K562 (cell line): ENCODE results near the gene ZNF516. TPM values are rescaled to one million over a fixed set of nuclear protein-coding genes. Genes with fewer than 3 reads are reported as not detected.
A peak's percentile ranks its signal among the peaks of the same experiment; 100 is the strongest.

Experiments used
- ATAC-seq: fragments of 200-7000 bp; cut with Tn5 transposase; 3 replicates; pipeline ENCODE4 v1.9.1; 2020; ENCODE audit warnings: moderate library complexity
- BruUV-seq: library from RNA; stranded (reverse); fragments of 400-500 nt; replicated peaks from 2 replicates; lab custom pipeline; 2021; lab: Mats Ljungman, UMichigan
- CTCF ChIA-PET: fragments of 300-600 bp; formaldehyde crosslinking; extraction: SDS; loops from one replicate; lab custom pipeline; 2021; ENCODE audit warnings: low intra/inter-chr PET ratio; lab: Yijun Ruan, JAX
- POLR2A ChIA-PET: fragments of 300-600, 350-650 bp; sonication (Branson Sonifier 250); formaldehyde crosslinking; extraction: SDS; loops from one replicate; lab custom pipeline; 2021; ENCODE audit warnings: antibody characterized with exemption, inconsistent platforms; lab: Yijun Ruan, JAX
- DNase-seq, 4 experiments: peaks; one replicate each; pipeline versions ENCODE4 v3.0.0 to v3.0.0-alpha.2; 2011 to 2018; ENCODE audit warnings: low spot score in 3 of 4, mixed read lengths in 3 of 4; ENCODE audit errors: extremely low read depth in 1 of 4
- FAIRE-seq: peaks from 2 replicates; lab custom pipeline; 2011; peaks lifted over from hg19 to GRCh38; lab: Jason Lieb, UNC
- H2AFZ ChIP-seq: 2 replicates; pipeline ENCODE4 v1.6.0; 2011; ENCODE audit warnings: low read depth, low read length, control low read depth, inconsistent platforms
- H3K27ac ChIP-seq: fragments of 200-600 bp; 3 replicates; pipeline ENCODE4 v1.8.0; 2011; ENCODE audit warnings: low read depth, mild to moderate bottlenecking, control low read depth, inconsistent platforms, low read length, moderate library complexity, mixed read lengths; ENCODE audit errors: extremely low read depth
- H3K27me3 ChIP-seq, 2 experiments: fragments of 300-600 bp in 1 of 2; 2 replicates in 1 of 2; 3 replicates in 1 of 2; pipeline versions ENCODE4 v1.6.0 to v1.8.0; 2011; ENCODE audit warnings: inconsistent platforms in 2 of 2, low read length in 2 of 2, mild to moderate bottlenecking in 1 of 2, mixed read lengths in 1 of 2, moderate library complexity in 1 of 2; ENCODE audit not compliant: control insufficient read depth in 2 of 2, insufficient read depth in 2 of 2
- H3K36me3 ChIP-seq: fragments of 300-600 bp; 3 replicates; pipeline ENCODE4 v1.8.0; 2011; ENCODE audit warnings: mild to moderate bottlenecking, low read length, inconsistent platforms; ENCODE audit not compliant: control insufficient read depth, insufficient read depth
- H3K4me1 ChIP-seq, 2 experiments: fragments of 200-600 bp in 1 of 2; replicated peaks in 1 of 2; 2 replicates in 1 of 2; 3 replicates in 1 of 2; pipeline versions ENCODE4 v1.5.1 to v1.8.0; 2011; ENCODE audit warnings: inconsistent platforms in 2 of 2, low read length in 2 of 2, mild to moderate bottlenecking in 1 of 2, mixed read lengths in 1 of 2, moderate library complexity in 1 of 2; ENCODE audit not compliant: control insufficient read depth in 2 of 2, insufficient read depth in 2 of 2
- H3K4me2 ChIP-seq: 2 replicates; pipeline ENCODE4 v1.6.1; 2011; ENCODE audit warnings: low read length, control low read depth, inconsistent platforms, mixed read lengths; ENCODE audit not compliant: insufficient read depth
- H3K4me3 ChIP-seq: fragments of 200-600 bp; sonication (generic), shearing (Covaris generic); 2 replicates; pipeline ENCODE4 v1.5.1; 2016; ENCODE audit warnings: control low read depth, inconsistent platforms
- H3K79me2 ChIP-seq: fragments of 200-600 bp; 3 replicates; pipeline ENCODE4 v1.8.0; 2011; ENCODE audit warnings: low read length, inconsistent platforms; ENCODE audit not compliant: control insufficient read depth, insufficient read depth
- H3K9ac ChIP-seq, 2 experiments: 2 replicates each; pipeline versions ENCODE4 v1.6.0 to v1.6.1; 2011; ENCODE audit warnings: low read depth in 2 of 2, low read length in 2 of 2, control low read depth in 1 of 2, inconsistent platforms in 1 of 2, mild to moderate bottlenecking in 1 of 2, mixed read lengths in 1 of 2; ENCODE audit not compliant: insufficient read depth in 1 of 2
- H3K9me1 ChIP-seq: one replicate; pipeline ENCODE4 v1.6.0; 2011; ENCODE audit warnings: inconsistent platforms, mild to moderate bottlenecking, low read length, moderate library complexity; ENCODE audit not compliant: control insufficient read depth, insufficient read depth
- H3K9me3 ChIP-seq: replicated peaks from 2 replicates; pipeline ENCODE4 v1.5.1; 2011; ENCODE audit warnings: low read depth, low read length, inconsistent platforms; ENCODE audit not compliant: control insufficient read depth, insufficient read depth
- H4K20me1 ChIP-seq: replicated peaks from 2 replicates; pipeline ENCODE4 v1.6.1; 2011; ENCODE audit warnings: low read length, inconsistent platforms, mixed read lengths; ENCODE audit not compliant: control insufficient read depth, insufficient read depth
- BRD9 ChIP-seq: fragments of 450-650 bp; IDR thresholded peaks from 2 replicates; pipeline ENCODE4 v1.6.1; 2018; ENCODE audit warnings: low read depth; ENCODE audit not compliant: partially characterized antibody
- E2F5 ChIP-seq: sonication (generic); formaldehyde crosslinking; IDR thresholded peaks from 2 replicates; pipeline ENCODE4 v1.8.0; 2022; ENCODE audit warnings: mild to moderate bottlenecking, missing genetic modification reagents
- JUNB ChIP-seq: fragments of 450-650 bp; formaldehyde crosslinking; conservative IDR thresholded peaks from 2 replicates; pipeline ENCODE4 v1.4.0; 2020; ENCODE audit warnings: mild to moderate bottlenecking
- KDM4B ChIP-seq, 2 experiments: fragments of 450-650 bp in 1 of 2; sonication (generic) in 1 of 2; IDR thresholded peaks; 2 replicates each; pipeline ENCODE4 v1.6.1; 2016 to 2017; ENCODE audit warnings: borderline replicate concordance in 2 of 2, antibody characterized with exemption in 1 of 2, low read depth in 1 of 2, mild to moderate bottlenecking in 1 of 2
- MAFG ChIP-seq: fragments of 450-650 bp; conservative IDR thresholded peaks from 2 replicates; pipeline ENCODE4 v1.6.1; 2016; ENCODE audit warnings: missing genetic modification characterization, missing compliant biosample characterization
- MAFK ChIP-seq: IDR thresholded peaks from 2 replicates; pipeline ENCODE4 v1.6.1; 2011; ENCODE audit warnings: low read length, improper control_type of control experiment
- MYBL2 ChIP-seq, 2 experiments: fragments of 450-650 bp in 1 of 2; sonication (generic) in 1 of 2; formaldehyde crosslinking in 1 of 2; IDR thresholded peaks; 2 replicates each; pipeline versions ENCODE4 v1.6.1 to v1.8.1; 2017 to 2022; ENCODE audit warnings: borderline replicate concordance in 1 of 2, inconsistent platforms in 1 of 2, low read depth in 1 of 2, mild to moderate bottlenecking in 1 of 2, missing genetic modification reagents in 1 of 2, moderate library complexity in 1 of 2
- NUFIP1 ChIP-seq: fragments of 450-650 bp; IDR thresholded peaks from 2 replicates; pipeline ENCODE4 v1.6.1; 2018; ENCODE audit not compliant: partially characterized antibody
- SRSF9 ChIP-seq: fragments of 200-400 bp; formaldehyde crosslinking; IDR thresholded peaks from 2 replicates; pipeline ENCODE4 v1.6.1; 2017; ENCODE audit warnings: low read depth, low read length, borderline replicate concordance
- ZKSCAN3 ChIP-seq: fragments of 250-450 bp; sonication (Bioruptor Pico); IDR thresholded peaks from 2 replicates; pipeline ENCODE4 v1.4.0; 2020
- ZNF316 ChIP-seq: fragments of 450-650 bp; IDR thresholded peaks from 2 replicates; pipeline ENCODE4 v1.6.1; 2016
- ZNF347 ChIP-seq: fragments of 450-650 bp; formaldehyde crosslinking; IDR thresholded peaks from 2 replicates; pipeline ENCODE4 v1.4.0; 2020; ENCODE audit warnings: low read depth, mild to moderate bottlenecking, moderate library complexity
- WGBS: fragments of 100-300 bp; shearing (Covaris generic); methylation state at CpG from one replicate; pipeline ENCODE4 v1.1.6; 2016; ENCODE audit warnings: low coverage, mixed read lengths; ENCODE audit not compliant: insufficient coverage; ENCODE audit errors: missing lambda C conversion rate; 5-methylcytosine and 5-hydroxymethylcytosine counted together
- in situ Hi-C: fragments of 300-500 bp; cut with MboI; formaldehyde crosslinking; loops from 4 replicates; pipeline ENCODE4 v1.15.0; 2018; ENCODE audit warnings: inconsistent platforms, mixed read lengths
- intact Hi-C: fragments of 100-400 bp; cut with micrococcal nuclease; formaldehyde crosslinking; loops from 2 replicates; pipeline ENCODE4 v1.14.2; 2022
- polyA plus RNA-seq, 8 experiments: library from polyadenylated mRNA; depleted of rRNA in 4 of 8; stranded (reverse) in 5 of 8; unstranded in 3 of 8; fragments of >200 nt; fragmentation: Nextera tagmentation in 2 of 8; fragmentation: Illumina TruSeq in 1 of 8; extraction: Ambion mirVana in 2 of 8; extraction: Trizol in 1 of 8; gene quantifications; 2 replicates each; pipeline versions ENCODE4 v1.2.1 to v1.2.3, GENCODE V29; 2011 to 2014; ENCODE audit warnings: inconsistent platforms in 1 of 8, missing spikeins in 1 of 8
- total RNA-seq, 7 experiments: library from RNA; depleted of rRNA in 6 of 7; stranded (reverse); fragments of >200 nt in 6 of 7; fragmentation: Illumina TruSeq in 2 of 7; extraction: Trizol in 2 of 7; gene quantifications; 2 replicates each; pipeline versions ENCODE4 v1.2.1 to v1.2.3, GENCODE V29; 2011 to 2021; ENCODE audit warnings: low replicate concordance in 1 of 7
- TF ChIP-seq, protein P1 (sequence below): sonication (generic); formaldehyde crosslinking; IDR thresholded peaks from 2 replicates; pipeline ENCODE4 v1.4.0; 2020; ENCODE audit warnings: mild to moderate bottlenecking, missing genetic modification reagents
- TF ChIP-seq, protein P2 (sequence below): fragments of 450-650 bp; formaldehyde crosslinking; conservative IDR thresholded peaks from 2 replicates; pipeline ENCODE4 v1.4.0; 2022; ENCODE audit warnings: mild to moderate bottlenecking, missing genetic modification characterization
- TF ChIP-seq, protein P3 (sequence below): fragments of 450-650 bp; IDR thresholded peaks from 2 replicates; pipeline ENCODE4 v1.6.1; 2017; ENCODE audit warnings: antibody characterized with exemption, mild to moderate bottlenecking

The ZNF516 gene
- total and polyA plus RNA-seq, 9 of the 15 experiments (the other 6 are each of a cell fraction or from before 2014, with no cell fraction given): 0.04 to 0.20 (median 0.08) TPM; not detected in 3

DNA sequence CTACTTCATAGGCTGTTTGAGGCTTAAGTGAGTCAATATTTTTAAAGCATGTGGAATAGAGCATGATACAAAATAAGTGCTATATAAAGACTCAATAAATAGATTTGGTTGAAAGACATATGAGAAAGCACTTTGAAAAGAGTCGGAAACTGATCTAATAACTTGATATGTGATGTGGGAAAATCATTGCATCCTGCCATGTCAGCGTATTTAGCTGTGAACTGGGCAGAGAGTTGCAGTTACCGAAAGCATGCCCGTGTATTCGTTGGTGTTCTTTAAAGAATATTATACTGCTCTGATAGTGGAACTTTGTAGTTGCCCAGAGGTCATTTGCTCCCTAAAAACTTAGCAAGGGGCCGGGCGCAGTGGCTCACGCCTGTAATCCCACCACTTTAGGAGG is 37.8 kb upstream of the ZNF516 start:
- in situ Hi-C loops: no loop called here
- Histone ChIP-seq H3K27me3 (peaks cover 0 to 21% of the 10 kb centered on the region in 2 experiments; a peak in 4 of 5 replicates), H3K4me2 (no peak overlapping the region), H3K79me2 (no peaks in the 10 kb centered on the region), H3K4me3 (no peak overlapping the region), H3K9ac (no peak overlapping the region), H2AFZ (no peak overlapping the region), H3K36me3 (no peaks in the 10 kb centered on the region), H3K9me3 (no peaks in the 10 kb centered on the region), H3K27ac (no peak overlapping the region), H3K9me1 (no peaks in the 10 kb centered on the region), H3K4me1 (no peaks in the 10 kb centered on the region; a peak in 1 of 5 replicates), H4K20me1 (no peaks in the 10 kb centered on the region)
- WGBS: under 1% methylated on average over 8 of the region's 8 CpGs
- TF ChIP-seq ZNF316 (0 out of 2 replicates have a peak, but pooled peaks have one; percentile 11), MYBL2 (IDR thresholded peaks at IDR 0.05; ENCODE audit: low read depth) (no peak), MYBL2 (CRISPR knock-in tag; IDR thresholded peaks at IDR 0.05; ENCODE audit: borderline replicate concordance) (no peak), E2F5 (CRISPR knock-in tag) (no peak), ZNF347 (CRISPR knock-in tag) (no peak), MAFG (tag) (0 out of 2 replicates have a peak, but pooled peaks have one; percentile 17), MAFK (0 out of 2 replicates have a peak, but pooled peaks have one; percentile 37), ZKSCAN3 (CRISPR knock-in tag) (no peak), NUFIP1 (no peak), KDM4B (IDR thresholded peaks at IDR 0.05; ENCODE audit: borderline replicate concordance in 2 of 2, low read depth in 1 of 2) (no peak), JUNB (no peak), SRSF9 (no peak), BRD9 (no peak)
- TF ChIP-seq, protein P1, sequence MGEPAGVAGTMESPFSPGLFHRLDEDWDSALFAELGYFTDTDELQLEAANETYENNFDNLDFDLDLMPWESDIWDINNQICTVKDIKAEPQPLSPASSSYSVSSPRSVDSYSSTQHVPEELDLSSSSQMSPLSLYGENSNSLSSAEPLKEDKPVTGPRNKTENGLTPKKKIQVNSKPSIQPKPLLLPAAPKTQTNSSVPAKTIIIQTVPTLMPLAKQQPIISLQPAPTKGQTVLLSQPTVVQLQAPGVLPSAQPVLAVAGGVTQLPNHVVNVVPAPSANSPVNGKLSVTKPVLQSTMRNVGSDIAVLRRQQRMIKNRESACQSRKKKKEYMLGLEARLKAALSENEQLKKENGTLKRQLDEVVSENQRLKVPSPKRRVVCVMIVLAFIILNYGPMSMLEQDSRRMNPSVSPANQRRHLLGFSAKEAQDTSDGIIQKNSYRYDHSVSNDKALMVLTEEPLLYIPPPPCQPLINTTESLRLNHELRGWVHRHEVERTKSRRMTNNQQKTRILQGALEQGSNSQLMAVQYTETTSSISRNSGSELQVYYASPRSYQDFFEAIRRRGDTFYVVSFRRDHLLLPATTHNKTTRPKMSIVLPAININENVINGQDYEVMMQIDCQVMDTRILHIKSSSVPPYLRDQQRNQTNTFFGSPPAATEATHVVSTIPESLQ (CRISPR knock-in tag): no peak
- TF ChIP-seq, protein P2, sequence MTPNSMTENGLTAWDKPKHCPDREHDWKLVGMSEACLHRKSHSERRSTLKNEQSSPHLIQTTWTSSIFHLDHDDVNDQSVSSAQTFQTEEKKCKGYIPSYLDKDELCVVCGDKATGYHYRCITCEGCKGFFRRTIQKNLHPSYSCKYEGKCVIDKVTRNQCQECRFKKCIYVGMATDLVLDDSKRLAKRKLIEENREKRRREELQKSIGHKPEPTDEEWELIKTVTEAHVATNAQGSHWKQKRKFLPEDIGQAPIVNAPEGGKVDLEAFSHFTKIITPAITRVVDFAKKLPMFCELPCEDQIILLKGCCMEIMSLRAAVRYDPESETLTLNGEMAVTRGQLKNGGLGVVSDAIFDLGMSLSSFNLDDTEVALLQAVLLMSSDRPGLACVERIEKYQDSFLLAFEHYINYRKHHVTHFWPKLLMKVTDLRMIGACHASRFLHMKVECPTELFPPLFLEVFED (CRISPR knock-in tag): no peak
- TF ChIP-seq, protein P3, sequence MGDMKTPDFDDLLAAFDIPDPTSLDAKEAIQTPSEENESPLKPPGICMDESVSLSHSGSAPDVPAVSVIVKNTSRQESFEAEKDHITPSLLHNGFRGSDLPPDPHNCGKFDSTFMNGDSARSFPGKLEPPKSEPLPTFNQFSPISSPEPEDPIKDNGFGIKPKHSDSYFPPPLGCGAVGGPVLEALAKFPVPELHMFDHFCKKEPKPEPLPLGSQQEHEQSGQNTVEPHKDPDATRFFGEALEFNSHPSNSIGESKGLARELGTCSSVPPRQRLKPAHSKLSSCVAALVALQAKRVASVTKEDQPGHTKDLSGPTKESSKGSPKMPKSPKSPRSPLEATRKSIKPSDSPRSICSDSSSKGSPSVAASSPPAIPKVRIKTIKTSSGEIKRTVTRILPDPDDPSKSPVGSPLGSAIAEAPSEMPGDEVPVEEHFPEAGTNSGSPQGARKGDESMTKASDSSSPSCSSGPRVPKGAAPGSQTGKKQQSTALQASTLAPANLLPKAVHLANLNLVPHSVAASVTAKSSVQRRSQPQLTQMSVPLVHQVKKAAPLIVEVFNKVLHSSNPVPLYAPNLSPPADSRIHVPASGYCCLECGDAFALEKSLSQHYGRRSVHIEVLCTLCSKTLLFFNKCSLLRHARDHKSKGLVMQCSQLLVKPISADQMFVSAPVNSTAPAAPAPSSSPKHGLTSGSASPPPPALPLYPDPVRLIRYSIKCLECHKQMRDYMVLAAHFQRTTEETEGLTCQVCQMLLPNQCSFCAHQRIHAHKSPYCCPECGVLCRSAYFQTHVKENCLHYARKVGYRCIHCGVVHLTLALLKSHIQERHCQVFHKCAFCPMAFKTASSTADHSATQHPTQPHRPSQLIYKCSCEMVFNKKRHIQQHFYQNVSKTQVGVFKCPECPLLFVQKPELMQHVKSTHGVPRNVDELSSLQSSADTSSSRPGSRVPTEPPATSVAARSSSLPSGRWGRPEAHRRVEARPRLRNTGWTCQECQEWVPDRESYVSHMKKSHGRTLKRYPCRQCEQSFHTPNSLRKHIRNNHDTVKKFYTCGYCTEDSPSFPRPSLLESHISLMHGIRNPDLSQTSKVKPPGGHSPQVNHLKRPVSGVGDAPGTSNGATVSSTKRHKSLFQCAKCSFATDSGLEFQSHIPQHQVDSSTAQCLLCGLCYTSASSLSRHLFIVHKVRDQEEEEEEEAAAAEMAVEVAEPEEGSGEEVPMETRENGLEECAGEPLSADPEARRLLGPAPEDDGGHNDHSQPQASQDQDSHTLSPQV: no peak
- no peak for ATAC-seq
- BruUV-seq: no TSS peak
- intact Hi-C loops: no loop called here
- no peak for DNase-seq
- no peak for FAIRE-seq
- POLR2A ChIA-PET: no interaction called here
- CTCF ChIA-PET: no interaction called here
